ENCODE measurements around the gene BCKDK.
A peak's percentile ranks its signal among the peaks of the same experiment; 100 is the strongest.

The BCKDK gene

GRCh38 chr16:31117384-31118222, 9.4 kb downstream of the BCKDK start, which contains the start of gene KAT8:
KAT8 (plus strand) TSS chr16:31117664; CDS start chr16:31117682, 18 bp downstream.
- H3K27ac Mint-ChIP-seq: peak within 1 kb of the TSS; percentile 83
- peak within 1 kb of the TSS; percentile 84 for H3K4me3 Mint-ChIP-seq
- DNase-seq: peak; percentile 97
- no peaks in the 10 kb centered on the region for H3K27me3 Mint-ChIP-seq
- peaks cover 23% of the 10 kb centered on the region for H3K36me3 Mint-ChIP-seq (ENCODE audit: low read depth)
- peak; percentile 93 for ATAC-seq
- no peaks in the 10 kb centered on the region for H3K9me3 Mint-ChIP-seq
- H3K4me1 Mint-ChIP-seq: peaks cover 30% of the 10 kb centered on the region

DNA sequence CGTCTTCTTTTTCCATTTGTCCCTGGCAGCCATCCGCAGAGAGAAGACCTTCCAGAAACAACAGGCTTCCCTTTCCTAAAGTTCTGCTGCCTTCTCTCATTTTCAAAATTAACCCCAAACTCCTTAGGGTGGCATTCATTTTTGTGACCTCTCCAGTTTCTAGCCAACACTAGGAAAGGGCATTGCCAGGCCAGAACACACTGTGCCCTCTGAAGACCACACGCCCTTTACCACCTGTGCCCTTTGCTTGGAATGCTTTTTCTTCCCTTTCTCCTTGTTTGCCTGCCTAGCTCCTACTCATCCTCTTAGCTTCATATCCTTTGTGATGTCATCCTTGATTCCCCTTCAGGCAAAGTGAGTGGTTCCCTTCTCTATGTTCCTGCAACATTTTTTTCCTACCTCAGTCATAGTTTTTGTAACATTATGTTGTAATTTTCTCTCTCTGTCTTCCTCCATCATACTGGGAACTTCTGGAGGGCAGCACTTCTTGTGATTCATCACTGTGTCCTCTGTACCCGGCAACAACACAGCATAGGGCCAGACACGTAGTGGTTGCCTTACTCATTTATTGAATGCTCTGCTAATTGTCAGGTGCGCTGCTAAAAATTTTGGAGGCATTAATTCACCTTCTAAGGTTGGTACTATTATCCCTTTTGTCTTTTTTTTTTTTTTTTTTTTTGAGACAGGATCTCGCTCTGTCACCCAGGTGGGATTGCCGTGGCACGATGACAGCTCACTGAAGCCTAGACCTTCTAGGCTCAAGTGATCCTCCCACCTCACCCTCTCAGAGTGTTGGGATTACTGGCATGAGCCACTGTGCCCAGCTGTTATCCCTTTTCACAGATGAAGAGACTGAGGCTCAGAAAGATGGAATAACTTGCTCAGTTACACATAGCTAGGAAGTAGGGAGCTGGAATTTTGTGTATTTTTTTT, 10.3 kb downstream of the BCKDK start:
- no peak for ATAC-seq
- Mint-ChIP-seq H3K4me3 (peak overlapping the region; percentile 84), H3K27ac (peak overlapping the region; percentile 83), H3K27me3 (no peaks in the 10 kb centered on the region), H3K36me3 (ENCODE audit: low read depth) (peaks cover 23% of the 10 kb centered on the region), H3K4me1 (peaks cover 30% of the 10 kb centered on the region), H3K9me3 (no peaks in the 10 kb centered on the region)
- no peak for DNase-seq

GRCh38 chr16:31120129-31120528, 11.9 kb downstream of the BCKDK start:
- ATAC-seq: no peak
- no peak for DNase-seq
- Mint-ChIP-seq H3K4me3 (no peak overlapping the region), H3K27me3 (no peaks in the 10 kb centered on the region), H3K27ac (no peak overlapping the region), H3K4me1 (peaks cover 21% of the 10 kb centered on the region), H3K36me3 (ENCODE audit: low read depth) (peaks cover 28% of the 10 kb centered on the region), H3K9me3 (no peaks in the 10 kb centered on the region)

DNA sequence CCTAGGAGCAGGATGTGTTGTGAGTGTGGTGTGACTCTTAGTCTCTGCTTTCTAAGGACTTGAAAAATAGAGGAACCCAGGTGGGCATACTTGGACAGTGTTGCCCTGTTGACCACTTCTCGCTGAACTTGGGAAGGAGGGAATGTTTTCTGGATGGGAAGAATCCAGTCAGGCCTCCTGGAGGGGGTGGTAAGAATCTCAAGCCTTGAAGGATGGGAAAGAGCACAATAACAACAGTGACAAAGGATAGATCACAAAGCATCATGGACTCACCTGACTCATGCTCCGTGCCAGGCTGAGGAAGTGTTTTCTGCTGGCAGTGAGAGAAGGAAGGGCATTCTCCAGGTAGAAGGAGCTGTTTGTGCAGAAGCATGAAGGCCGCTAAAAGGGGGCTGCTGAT, 17.7 kb downstream of the BCKDK start:
- Mint-ChIP-seq H3K9me3 (no peaks in the 10 kb centered on the region), H3K36me3 (ENCODE audit: low read depth) (peaks cover 24% of the 10 kb centered on the region), H3K4me1 (no peaks in the 10 kb centered on the region), H3K27ac (no peak overlapping the region), H3K4me3 (no peak overlapping the region), H3K27me3 (no peaks in the 10 kb centered on the region)
- no peak for DNase-seq
- ATAC-seq: no peak

DNA sequence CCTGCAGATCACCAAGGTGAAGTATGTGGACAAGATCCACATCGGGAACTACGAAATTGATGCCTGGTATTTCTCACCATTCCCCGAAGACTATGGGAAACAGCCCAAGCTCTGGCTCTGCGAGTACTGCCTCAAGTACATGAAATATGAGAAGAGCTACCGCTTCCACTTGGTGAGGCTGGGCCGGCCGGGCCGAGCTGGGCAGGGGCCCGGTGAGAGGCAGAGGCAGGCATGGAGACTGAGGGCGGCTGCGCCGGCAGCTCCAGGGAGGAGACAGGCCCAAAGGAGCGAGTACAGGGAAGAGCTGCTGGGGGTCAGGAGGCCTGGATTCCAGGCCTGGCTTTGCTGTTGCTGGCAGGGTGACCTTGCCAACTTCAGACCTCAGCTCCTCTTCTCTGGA, 19.0 kb downstream of the BCKDK start:
- ATAC-seq (no peak), DNase-seq (no peak)
- Mint-ChIP-seq H3K4me1 (no peaks in the 10 kb centered on the region), H3K27ac (no peak overlapping the region), H3K36me3 (ENCODE audit: low read depth) (peaks cover 21% of the 10 kb centered on the region), H3K27me3 (no peaks in the 10 kb centered on the region), H3K9me3 (no peaks in the 10 kb centered on the region), H3K4me3 (no peak overlapping the region)

GRCh38 chr16:31128711-31129567, 20.8 kb downstream of the BCKDK start:
- Mint-ChIP-seq H3K27ac (peak overlapping the region; percentile 57), H3K9me3 (no peaks in the 10 kb centered on the region), H3K36me3 (ENCODE audit: low read depth) (peaks cover 18% of the 10 kb centered on the region), H3K27me3 (no peaks in the 10 kb centered on the region), H3K4me3 (no peak overlapping the region), H3K4me1 (no peaks in the 10 kb centered on the region)
- no peak for ATAC-seq
- no peak for DNase-seq

- Mint-ChIP-seq H3K4me1 (no peaks in the 10 kb centered on the region), H3K4me3 (no peak overlapping the region), H3K9me3 (no peaks in the 10 kb centered on the region), H3K27me3 (no peaks in the 10 kb centered on the region), H3K27ac (no peak overlapping the region), H3K36me3 (ENCODE audit: low read depth) (peaks cover 14% of the 10 kb centered on the region)
- DNase-seq (no peak), ATAC-seq (no peak)
Measured at GRCh38 chr16:31129568-31130335, 21.6 kb downstream of the BCKDK start.

- Mint-ChIP-seq H3K27ac (no peak overlapping the region), H3K36me3 (ENCODE audit: low read depth) (peaks cover 12% of the 10 kb centered on the region)
Measured at GRCh38 chr16:31130336-31130891, 22.2 kb downstream of the BCKDK start.

DNA sequence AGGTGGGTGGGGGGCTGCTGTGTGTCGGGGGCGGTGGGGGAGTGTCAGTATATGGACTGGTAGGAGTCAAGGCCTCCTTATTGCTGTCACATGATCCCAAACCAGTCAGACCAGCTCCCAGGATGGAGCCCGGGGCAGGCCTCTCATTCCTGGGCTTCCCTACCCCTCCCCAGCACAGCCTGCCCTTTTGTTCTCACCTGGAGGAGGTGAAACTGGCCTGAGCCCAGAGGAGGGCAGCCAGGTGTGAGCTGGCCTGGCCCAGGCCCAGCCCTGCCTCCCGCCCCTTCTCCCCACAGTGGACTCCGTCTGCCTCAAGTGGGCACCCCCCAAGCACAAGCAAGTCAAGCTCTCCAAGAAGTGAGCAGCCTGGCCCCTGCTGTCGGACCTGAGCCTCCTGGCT, 22.7 kb downstream of the BCKDK start:
- Mint-ChIP-seq H3K9me3 (no peaks in the 10 kb centered on the region), H3K27ac (no peak overlapping the region), H3K4me3 (no peak overlapping the region), H3K27me3 (no peaks in the 10 kb centered on the region), H3K36me3 (ENCODE audit: low read depth) (peaks cover 10% of the 10 kb centered on the region), H3K4me1 (no peaks in the 10 kb centered on the region)
- DNase-seq: no peak
- no peak for ATAC-seq

More at GRCh38 chr16:31130336-31130891, 22.2 kb downstream of the BCKDK start:
- DNase-seq: no peak
- no peak for ATAC-seq
- Mint-ChIP-seq H3K9me3 (no peaks in the 10 kb centered on the region), H3K27me3 (no peaks in the 10 kb centered on the region), H3K4me1 (no peaks in the 10 kb centered on the region), H3K4me3 (no peak overlapping the region)

DNA sequence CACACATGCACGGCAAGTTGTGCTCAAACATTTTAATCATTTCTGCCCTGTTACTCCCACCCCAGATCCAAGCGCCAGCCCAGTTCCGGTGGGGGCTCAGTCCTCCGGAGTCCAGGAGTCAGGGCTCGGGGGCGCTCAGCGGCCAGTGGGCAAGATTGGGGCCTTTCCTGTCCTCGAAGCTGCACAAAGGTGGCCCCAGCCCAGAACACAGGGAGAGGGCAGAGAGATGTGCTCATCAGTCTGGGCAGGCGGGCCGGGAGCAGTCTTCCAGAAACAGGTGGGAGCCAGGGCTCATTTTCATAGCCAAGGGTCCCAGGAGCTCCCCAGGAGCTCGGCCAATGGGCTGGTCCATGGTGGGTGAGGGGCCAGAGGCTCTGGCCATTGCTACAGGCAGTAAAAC, 23.2 kb downstream of the BCKDK start:
- no peaks in the 10 kb centered on the region for H3K9me3 Mint-ChIP-seq
- ATAC-seq (no peak), DNase-seq (no peak)
- H3K27ac Mint-ChIP-seq: no peak overlapping the region
- peaks cover 8% of the 10 kb centered on the region for H3K36me3 Mint-ChIP-seq (ENCODE audit: low read depth)
- H3K4me1 Mint-ChIP-seq: no peaks in the 10 kb centered on the region
- H3K4me3 Mint-ChIP-seq: no peak overlapping the region
- H3K27me3 Mint-ChIP-seq: no peaks in the 10 kb centered on the region

GRCh38 chr16:31131841-31132271, 23.7 kb downstream of the BCKDK start:
- Mint-ChIP-seq H3K4me1 (no peaks in the 10 kb centered on the region), H3K27me3 (no peaks in the 10 kb centered on the region), H3K4me3 (no peak overlapping the region), H3K36me3 (ENCODE audit: low read depth) (peaks cover 8% of the 10 kb centered on the region), H3K9me3 (no peaks in the 10 kb centered on the region), H3K27ac (no peak overlapping the region)
- no peak for DNase-seq
- ATAC-seq: no peak

DNA sequence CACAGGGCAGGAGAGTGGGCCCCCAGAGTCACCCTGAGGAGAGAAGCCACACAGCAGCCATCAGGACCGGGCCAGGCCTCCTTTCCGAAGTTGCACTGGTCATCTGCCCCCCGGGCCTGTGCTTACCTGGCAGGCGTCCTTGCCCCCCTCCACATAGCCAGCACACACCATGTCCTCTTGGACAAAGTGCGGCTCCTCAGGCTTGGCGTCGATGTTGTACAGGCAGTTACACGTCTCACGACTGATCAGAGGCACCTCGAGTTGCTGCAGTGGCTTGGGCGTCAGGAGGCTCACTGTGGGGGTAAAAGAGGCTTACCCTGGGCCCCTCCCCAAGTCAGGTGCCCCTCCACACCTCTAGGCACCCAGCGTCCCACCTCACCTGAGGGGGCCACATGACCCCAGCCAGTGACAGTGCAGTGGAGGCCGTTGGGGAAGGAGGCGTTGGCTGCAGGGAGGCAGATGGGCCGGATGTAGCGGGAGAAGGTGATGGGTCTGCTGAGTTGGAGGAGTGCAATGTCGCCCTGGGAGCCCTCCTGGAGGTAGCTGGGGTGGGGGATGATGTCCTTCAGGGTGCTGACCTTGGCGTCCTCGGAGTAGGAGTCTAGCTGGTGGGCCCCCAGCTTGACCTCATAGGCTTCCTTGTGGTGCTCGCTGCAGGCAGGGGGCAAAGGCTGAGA, 24.3 kb downstream of the BCKDK start:
- H3K9me3 Mint-ChIP-seq: no peaks in the 10 kb centered on the region
- no peak for ATAC-seq
- H3K27me3 Mint-ChIP-seq: no peaks in the 10 kb centered on the region
- no peaks in the 10 kb centered on the region for H3K4me1 Mint-ChIP-seq
- peaks cover 8% of the 10 kb centered on the region for H3K36me3 Mint-ChIP-seq (ENCODE audit: low read depth)
- DNase-seq: no peak
- H3K27ac Mint-ChIP-seq: no peak overlapping the region
- H3K4me3 Mint-ChIP-seq: no peak overlapping the region

DNA sequence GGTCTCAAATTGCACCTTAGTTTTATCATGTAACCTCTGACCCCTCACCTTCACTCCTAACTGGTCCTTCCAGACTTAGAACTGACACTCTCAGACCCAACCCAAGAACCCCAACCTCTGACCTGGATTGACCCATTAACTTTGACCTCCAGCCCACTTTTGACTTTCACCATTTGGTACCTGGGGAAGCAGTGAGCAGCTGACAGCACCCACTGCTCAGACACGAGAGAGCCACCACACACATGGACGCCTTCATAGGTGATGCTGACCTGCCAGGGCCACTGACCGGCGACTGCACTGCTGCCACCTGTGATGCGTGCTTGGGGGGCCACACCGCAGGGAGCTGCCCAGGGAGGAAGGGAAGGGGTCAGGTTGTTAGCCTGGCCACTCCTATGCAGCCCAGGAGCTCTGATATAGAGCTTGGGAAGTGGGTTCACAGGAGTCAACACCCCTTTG, 24.9 kb downstream of the BCKDK start:
- Mint-ChIP-seq H3K36me3 (ENCODE audit: low read depth) (peaks cover 5% of the 10 kb centered on the region), H3K27ac (no peak overlapping the region), H3K4me3 (no peak overlapping the region), H3K27me3 (no peaks in the 10 kb centered on the region), H3K4me1 (no peaks in the 10 kb centered on the region), H3K9me3 (no peaks in the 10 kb centered on the region)
- no peak for DNase-seq
- no peak for ATAC-seq

All from activated naive CD8-positive, alpha-beta T cell treated with anti-CD3 and anti-CD28 coated beads, Interleukin-2, amount 50 U/mL, for 24 hours (primary cell).